Activated gamma-delta T cell (primary cell): ENCODE results near the gene KLF5.

ENCODE experiments used
- DNase-seq: peaks from one replicate; lab custom pipeline; 2025; lab: John Stamatoyannopoulos, UW

KLF5 gene

GRCh38 chr13:73059460-73060250, 850 bp downstream of the KLF5 start:
- DNase-seq = no peak

GRCh38 chr13:73060251-73061160, 1.7 kb downstream of the KLF5 start:
- no peak for DNase-seq

- DNase-seq = no peak
These were observed 2.7 kb downstream of the KLF5 start for GRCh38 chr13:73061473-73061872.

GRCh38 chr13:73061876-73062275, 3.1 kb downstream of the KLF5 start:
- DNase-seq = no peak

- DNase-seq = no peak
These were observed 3.7 kb downstream of the KLF5 start for GRCh38 chr13:73062468-73062867.

DNA sequence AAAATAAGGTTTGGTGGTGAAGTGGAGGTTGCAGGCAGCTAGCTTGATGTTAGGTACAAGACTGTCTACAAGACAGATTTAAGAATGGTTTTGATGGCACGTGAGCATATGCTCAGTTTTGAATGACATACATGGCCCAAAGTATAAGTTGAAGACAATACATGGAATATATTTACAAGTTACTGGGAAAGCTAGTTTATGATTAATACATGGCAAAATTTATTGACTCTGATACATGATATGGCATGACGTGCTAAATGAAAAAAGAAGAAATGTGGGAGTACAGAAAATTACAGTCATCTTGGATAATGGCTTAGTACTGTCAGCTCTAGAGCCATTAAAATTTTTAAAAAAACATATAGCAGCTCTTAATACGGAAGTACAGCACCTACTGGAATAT, 4.4 kb downstream of the KLF5 start:
- DNase-seq = no peak

- DNase-seq = no peak
These were observed 6.2 kb downstream of the KLF5 start for GRCh38 chr13:73065036-73065435.

GRCh38 chr13:73065665-73066340, 7.0 kb downstream of the KLF5 start:
- no peak for DNase-seq

DNA sequence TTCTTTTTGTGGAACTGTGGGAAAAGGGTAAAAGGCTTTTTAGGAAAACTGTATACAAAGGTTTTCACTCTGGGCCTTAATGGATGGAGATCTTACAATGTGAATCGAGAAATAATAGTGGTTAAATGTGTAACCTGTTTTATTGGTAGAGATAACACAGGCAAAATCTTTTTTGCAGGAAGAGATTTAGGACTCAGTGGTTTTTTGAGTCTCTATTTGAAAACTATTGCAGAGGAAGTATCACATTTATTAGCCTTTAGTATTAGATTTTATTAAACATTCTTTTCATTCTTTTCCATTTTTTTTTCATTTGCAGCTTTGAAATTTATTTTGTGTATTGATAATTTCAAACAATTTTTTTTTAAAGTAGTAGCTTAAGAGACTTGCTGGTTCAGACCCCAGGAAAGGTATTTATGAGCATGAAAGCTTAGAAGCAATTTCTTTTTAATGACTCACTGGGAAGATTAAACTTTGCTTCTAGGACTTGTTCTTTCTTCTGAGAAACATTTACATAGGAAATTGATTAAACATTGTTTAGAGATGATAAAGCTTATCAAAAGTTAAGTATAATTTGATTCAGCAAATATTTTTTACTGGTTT, 10.5 kb downstream of the KLF5 start:
- DNase-seq = no peak

- no peak for DNase-seq
These were observed 11.8 kb downstream of the KLF5 start for GRCh38 chr13:73070451-73071098.

DNA sequence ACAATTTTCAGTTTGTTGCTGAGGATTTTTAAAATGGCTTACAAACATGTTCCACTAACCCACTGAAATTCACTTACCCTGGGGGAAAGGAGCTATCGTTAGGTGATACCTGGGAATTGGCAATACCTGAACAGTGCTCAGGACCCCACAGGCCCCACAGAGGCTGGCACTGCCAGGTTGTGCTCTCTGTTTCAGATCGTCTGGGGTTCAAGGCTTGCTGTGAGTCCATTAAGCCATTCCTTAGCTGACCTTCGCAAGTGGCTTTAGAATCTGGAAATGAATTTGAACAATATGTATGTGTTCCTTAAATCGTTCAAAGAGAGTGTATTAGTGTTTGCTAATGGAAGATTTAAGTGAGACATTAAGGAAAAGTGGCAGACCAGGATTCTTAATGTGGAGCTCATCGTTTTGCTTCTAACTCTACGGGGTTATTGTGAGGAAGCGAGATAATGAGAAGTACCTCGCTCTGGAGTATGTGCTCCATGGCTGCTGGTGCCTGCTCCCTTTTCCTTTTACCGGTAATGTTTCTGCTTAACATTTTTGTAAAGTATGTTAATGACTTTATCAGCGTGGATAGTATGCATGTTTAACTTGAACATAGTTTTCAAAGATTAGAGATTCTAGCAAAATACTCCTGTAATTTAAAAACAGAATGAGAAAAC, 13.6 kb downstream of the KLF5 start:
- no peak for DNase-seq

GRCh38 chr13:73073050-73073449, 14.2 kb downstream of the KLF5 start:
- no peak for DNase-seq

DNA sequence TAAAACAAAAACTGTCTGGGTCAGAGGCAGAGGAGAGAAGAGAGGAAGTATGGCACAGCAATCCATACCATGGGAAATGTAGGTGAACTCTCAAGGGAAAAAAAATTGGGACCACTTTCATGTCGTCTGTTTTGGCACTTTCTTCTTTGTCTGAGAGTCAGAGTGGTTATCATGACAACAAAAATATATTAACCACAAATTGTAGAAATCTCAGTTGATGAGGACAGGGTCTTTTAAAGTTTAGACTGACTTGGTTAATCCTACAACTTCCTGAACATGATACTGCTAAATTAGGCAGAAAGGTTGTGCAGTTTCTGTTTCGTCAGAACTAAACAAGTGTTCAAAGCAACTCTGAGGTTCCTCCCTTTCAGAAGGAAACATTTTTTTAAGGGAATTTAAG, 15.2 kb downstream of the KLF5 start:
- DNase-seq = no peak

GRCh38 chr13:73074926-73075325, 16.1 kb downstream of the KLF5 start:
- no peak for DNase-seq

- DNase-seq = no peak
These were observed 16.7 kb downstream of the KLF5 start for GRCh38 chr13:73075546-73075945.

DNA sequence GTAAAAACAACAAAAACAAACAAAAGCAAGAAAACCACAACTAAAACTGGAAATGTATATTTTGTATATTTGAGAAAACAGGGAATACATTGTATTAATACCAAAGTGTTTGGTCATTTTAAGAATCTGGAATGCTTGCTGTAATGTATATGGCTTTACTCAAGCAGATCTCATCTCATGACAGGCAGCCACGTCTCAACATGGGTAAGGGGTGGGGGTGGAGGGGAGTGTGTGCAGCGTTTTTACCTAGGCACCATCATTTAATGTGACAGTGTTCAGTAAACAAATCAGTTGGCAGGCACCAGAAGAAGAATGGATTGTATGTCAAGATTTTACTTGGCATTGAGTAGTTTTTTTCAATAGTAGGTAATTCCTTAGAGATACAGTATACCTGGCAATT, 17.1 kb downstream of the KLF5 start:
- DNase-seq = no peak

GRCh38 chr13:73077865-73078264, 19.1 kb downstream of the KLF5 start:
- DNase-seq = no peak

DNA sequence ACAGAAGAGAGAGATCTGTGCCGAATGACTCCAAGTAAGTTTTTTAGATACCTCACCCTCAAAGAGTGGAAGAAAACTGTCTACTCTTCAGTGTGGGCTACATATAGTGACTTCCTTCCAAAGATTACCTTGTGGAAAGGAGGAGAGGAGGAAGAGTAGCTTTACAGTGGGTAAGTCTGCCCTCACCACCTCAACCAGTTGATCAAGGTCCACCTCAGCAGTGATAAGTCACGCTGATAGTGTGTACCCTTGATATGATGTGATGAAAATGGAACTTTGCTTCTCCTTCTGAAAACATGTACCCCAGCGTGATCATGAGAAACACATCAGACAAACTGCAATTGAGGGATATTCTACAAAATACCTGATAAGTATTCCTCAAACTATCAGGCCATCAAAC, 20.6 kb downstream of the KLF5 start:
- DNase-seq = no peak

- DNase-seq = no peak
These were observed 22.6 kb downstream of the KLF5 start for GRCh38 chr13:73081256-73081915.

- DNase-seq = no peak
These were observed 23.7 kb downstream of the KLF5 start for GRCh38 chr13:73082471-73082870.

DNA sequence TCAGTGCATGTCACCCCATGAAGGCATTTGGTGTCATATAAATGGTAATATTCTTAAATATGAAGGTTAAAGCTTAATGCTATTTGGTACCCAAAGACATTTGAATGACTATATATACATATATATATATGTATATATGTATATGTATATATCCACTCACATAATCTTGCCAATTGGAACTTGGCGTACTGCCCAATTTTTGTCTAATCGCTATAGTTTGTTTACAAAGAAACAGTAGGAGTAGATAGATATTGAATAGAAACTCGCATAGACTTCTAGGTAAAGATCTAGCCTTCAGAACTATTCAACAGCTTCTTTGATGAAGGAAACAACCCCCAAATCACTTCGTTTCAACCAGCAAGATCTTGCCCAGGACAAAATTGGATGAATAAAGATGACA, 24.1 kb downstream of the KLF5 start:
- no peak for DNase-seq
